Effector memory CD4-positive, alpha-beta T cell (primary cell): Measurements from ENCODE around the gene GSTM1.
"Not testable (repeated sequence)": the region's sequence is repeated elsewhere in the genome, so short reads cannot be mapped to it uniquely, and the experiment has no call there.

Experiments
- DNase-seq, 3 donors: peaks; one replicate each; pipeline ENCODE4 v3.0.0-alpha.2; 2020
- H3K27ac ChIP-seq: 2 replicates; pipeline ENCODE4 v1.7.0; 2013; ENCODE audit warnings: mild to moderate bottlenecking, low read length, moderate library complexity; ENCODE audit not compliant: insufficient read depth, poor library complexity, severe bottlenecking
- H3K27me3 ChIP-seq: replicated peaks from 2 replicates; pipeline ENCODE4 v1.7.0; 2013; ENCODE audit warnings: mild to moderate bottlenecking, low read length; ENCODE audit not compliant: insufficient read depth, control insufficient read depth, poor library complexity, severe bottlenecking
- H3K36me3 ChIP-seq: 2 replicates; pipeline ENCODE4 v1.7.0; 2013; ENCODE audit warnings: mild to moderate bottlenecking, low read length, moderate library complexity; ENCODE audit not compliant: control insufficient read depth, insufficient read depth
- H3K4me1 ChIP-seq: 2 replicates; pipeline ENCODE4 v1.7.0; 2013; ENCODE audit warnings: low read length, mild to moderate bottlenecking; ENCODE audit not compliant: control insufficient read depth, insufficient read depth, poor library complexity, severe bottlenecking
- H3K4me3 ChIP-seq: 2 replicates; pipeline ENCODE4 v1.7.0; 2013; ENCODE audit warnings: low read length, low read depth, mild to moderate bottlenecking; ENCODE audit not compliant: insufficient read depth, poor library complexity, severe bottlenecking
- H3K9me3 ChIP-seq: 2 replicates; pipeline ENCODE4 v1.7.0; 2013; ENCODE audit warnings: mild to moderate bottlenecking, low read length, moderate library complexity; ENCODE audit not compliant: control insufficient read depth

The GSTM1 gene

GRCh38 chr1:109695138-109695537 lies 7.5 kb downstream of the GSTM1 start:
- H3K4me1 ChIP-seq, H3K4me3 ChIP-seq, H3K27ac ChIP-seq, H3K9me3 ChIP-seq, H3K27me3 ChIP-seq, H3K36me3 ChIP-seq, DNase-seq: not testable (repeated sequence)

- DNase-seq = no peak
- H3K4me1 ChIP-seq = no peaks in the 10 kb centered on the region
- no peaks in the 10 kb centered on the region for H3K27me3 ChIP-seq
- no peak overlapping the region for H3K27ac ChIP-seq
- H3K36me3 ChIP-seq = no peaks in the 10 kb centered on the region
- H3K9me3 ChIP-seq = no peaks in the 10 kb centered on the region
- no peak overlapping the region for H3K4me3 ChIP-seq
Observed at GRCh38 chr1:109697066-109697465, 9.4 kb downstream of the GSTM1 start.

GRCh38 chr1:109697861-109698260 lies 10.2 kb downstream of the GSTM1 start:
- H3K4me1 ChIP-seq, H3K27me3 ChIP-seq, DNase-seq, H3K4me3 ChIP-seq, H3K9me3 ChIP-seq, H3K36me3 ChIP-seq, H3K27ac ChIP-seq: not testable (repeated sequence)

- H3K4me1 ChIP-seq, H3K27ac ChIP-seq, H3K36me3 ChIP-seq, DNase-seq, H3K9me3 ChIP-seq, H3K27me3 ChIP-seq, H3K4me3 ChIP-seq: not testable (repeated sequence)
Observed at GRCh38 chr1:109702940-109703339, 15.3 kb downstream of the GSTM1 start.

- DNase-seq = no peak
- Histone ChIP-seq H3K4me3 (no peak overlapping the region), H3K4me1 (no peaks in the 10 kb centered on the region), H3K9me3 (peaks cover 5% of the 10 kb centered on the region), H3K27me3 (no peaks in the 10 kb centered on the region), H3K36me3 (no peaks in the 10 kb centered on the region), H3K27ac (no peak overlapping the region)
Observed at GRCh38 chr1:109704173-109704572, 16.6 kb downstream of the GSTM1 start.

GRCh38 chr1:109705411-109705810 lies 17.8 kb downstream of the GSTM1 start:
- no peak overlapping the region for H3K27ac ChIP-seq
- H3K27me3 ChIP-seq = no peaks in the 10 kb centered on the region
- H3K9me3 ChIP-seq = peaks cover 5% of the 10 kb centered on the region
- DNase-seq = no peak
- H3K36me3 ChIP-seq = no peaks in the 10 kb centered on the region
- no peaks in the 10 kb centered on the region for H3K4me1 ChIP-seq
- no peak overlapping the region for H3K4me3 ChIP-seq

GRCh38 chr1:109708949-109709348 lies 21.3 kb downstream of the GSTM1 start:
- not testable (repeated sequence) for DNase-seq, H3K4me3 ChIP-seq, H3K9me3 ChIP-seq, H3K27ac ChIP-seq, H3K4me1 ChIP-seq, H3K36me3 ChIP-seq, H3K27me3 ChIP-seq

GRCh38 chr1:109709822-109710221 lies 22.2 kb downstream of the GSTM1 start:
- H3K4me3 ChIP-seq, H3K27ac ChIP-seq, H3K4me1 ChIP-seq, H3K27me3 ChIP-seq, H3K9me3 ChIP-seq, H3K36me3 ChIP-seq, DNase-seq: not testable (repeated sequence)

- not testable (repeated sequence) for DNase-seq, H3K27ac ChIP-seq, H3K4me3 ChIP-seq, H3K27me3 ChIP-seq, H3K36me3 ChIP-seq, H3K4me1 ChIP-seq, H3K9me3 ChIP-seq
Observed at GRCh38 chr1:109711593-109712320, 24.1 kb downstream of the GSTM1 start, which contains the start of gene GSTM5. Gene GSTM5, plus strand, starts transcription at chr1:109712251. Its CDS starts 62 bp downstream, at chr1:109712313.

GRCh38 chr1:109712321-109712864 lies 24.8 kb downstream of the GSTM1 start:
- Histone ChIP-seq H3K4me3 (no peak overlapping the region), H3K36me3 (no peaks in the 10 kb centered on the region), H3K9me3 (no peaks in the 10 kb centered on the region), H3K27me3 (no peaks in the 10 kb centered on the region), H3K4me1 (no peaks in the 10 kb centered on the region), H3K27ac (no peak overlapping the region)
- no peak for DNase-seq
